ENCODE measurements around the gene APLP1. TPM values are rescaled to one million over a fixed set of nuclear protein-coding genes. Genes with fewer than 3 reads are reported as not detected.

APLP1 gene
- total and polyA plus RNA-seq, 2 donors (not counting 3 experiments of a cell fraction or from before 2014, with no cell fraction given): 6.2 to 13.0 TPM

DNA sequence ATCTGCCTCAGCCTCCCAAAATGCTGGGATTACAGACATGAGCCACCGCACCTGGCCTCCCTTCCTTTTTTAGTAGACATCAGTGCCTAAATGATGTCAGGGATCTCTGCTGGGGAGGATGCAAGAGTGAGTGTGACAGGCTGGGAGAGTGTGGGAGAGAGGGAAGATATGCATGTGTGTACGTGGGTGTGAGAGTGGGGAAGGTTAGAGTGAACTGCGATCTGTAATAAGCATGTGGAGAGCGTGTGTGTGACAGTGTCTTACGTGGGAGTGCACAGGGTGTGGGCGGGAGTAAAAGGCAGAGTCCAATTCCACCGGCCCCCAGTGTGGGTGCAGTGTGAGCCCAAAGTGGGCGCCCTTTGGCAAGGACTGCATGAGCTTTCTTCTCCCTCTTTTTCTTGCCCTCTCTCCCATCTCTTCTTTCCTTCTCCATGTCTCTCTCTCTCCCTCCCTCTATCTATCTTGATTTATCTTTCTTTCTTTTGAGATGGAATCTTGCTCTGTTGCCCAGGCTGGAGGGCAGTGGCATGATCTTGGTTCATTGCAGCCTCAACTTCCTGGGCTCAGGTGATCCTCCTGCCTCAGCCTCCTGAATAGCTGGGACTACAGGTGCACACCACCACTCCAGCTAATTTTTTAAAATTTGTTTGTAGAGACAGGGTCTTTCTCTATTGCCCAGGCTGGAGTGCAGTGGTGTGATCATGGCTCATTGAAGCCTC, 15.2 kb upstream of the APLP1 start:
- no peaks in the 10 kb centered on the region for H3K4me1 ChIP-seq (ENCODE audit: control insufficient read depth, extremely low read depth, insufficient read depth, low read length)

More for the DNA sequence above, 15.2 kb upstream of the APLP1 start:
- Histone ChIP-seq H3K9me3 (replicated peaks; ENCODE audit: control insufficient read depth, insufficient read depth, low read length) (no peaks in the 10 kb centered on the region), H2AFZ (ENCODE audit: low read depth, low read length) (no peak overlapping the region), H3K27ac (ENCODE audit: insufficient read depth, low read depth, low read length) (no peak overlapping the region), H3K9ac (replicated peaks; ENCODE audit: extremely low read depth, insufficient read depth, low read length) (no peak overlapping the region), H4K20me1 (replicated peaks; ENCODE audit: control insufficient read depth, extremely low read depth, insufficient read depth, low read length) (no peaks in the 10 kb centered on the region), H3K27me3 (ENCODE audit: control insufficient read depth in 2 of 2, insufficient read depth in 2 of 2, low read length in 2 of 2) (peaks cover 10 to 28% of the 10 kb centered on the region in 2 experiments), H3K4me2 (ENCODE audit: insufficient read depth, low read length) (no peak overlapping the region), H3K79me2 (ENCODE audit: control insufficient read depth, insufficient read depth, low read length) (no peaks in the 10 kb centered on the region), H3K4me3 (replicated peaks in 1 of 3; ENCODE audit: insufficient read depth in 1 of 3, low read depth in 1 of 3, low read length in 3 of 3) (no peak overlapping the region), H3K36me3 (ENCODE audit: control insufficient read depth in 2 of 2, extremely low read depth in 1 of 2, insufficient read depth in 2 of 2, low read length in 2 of 2) (no peaks in the 10 kb centered on the region), H3K9me1 (replicated peaks; ENCODE audit: control insufficient read depth, extremely low read depth, insufficient read depth, low read length) (no peaks in the 10 kb centered on the region)
- dilution Hi-C loops (cut with MboI; ENCODE audit: extremely low pct_ligation_motif_present, low sequenced_read_pairs): no loop called here
- ChIA-PET POLR2A (no interaction called here), CTCF (no interaction called here)
- BruUV-seq (replicated peaks): no TSS peak
- intact Hi-C loops (cut with micrococcal nuclease): no loop called here
- FAIRE-seq (no peak), DNase-seq (ENCODE audit: low read depth, low spot score) (no peak)
- TF ChIP-seq EZH2 (IDR thresholded peaks at IDR 0.05; ENCODE audit: borderline replicate concordance, low read depth, low read length, severe bottlenecking) (no peak), POLR2A (IDR thresholded peaks at IDR 0.05; ENCODE audit: low read depth, low read length) (no peak), POLR2AphosphoS5 (IDR thresholded peaks at IDR 0.05; ENCODE audit: insufficient read depth, low read depth, low read length) (no peak), FOS (IDR thresholded peaks at IDR 0.05; ENCODE audit: borderline replicate concordance, insufficient read depth, low read length) (no peak), JUN (IDR thresholded peaks at IDR 0.05; ENCODE audit: borderline replicate concordance, insufficient read depth, insufficient read length, low read depth) (no peak), GATA2 (IDR thresholded peaks at IDR 0.05; ENCODE audit: insufficient read depth, insufficient read length, low read depth, low read length) (no peak), MYC (IDR thresholded peaks at IDR 0.05; ENCODE audit: low read depth, low read length) (no peak)
- TF ChIP-seq, protein P1, sequence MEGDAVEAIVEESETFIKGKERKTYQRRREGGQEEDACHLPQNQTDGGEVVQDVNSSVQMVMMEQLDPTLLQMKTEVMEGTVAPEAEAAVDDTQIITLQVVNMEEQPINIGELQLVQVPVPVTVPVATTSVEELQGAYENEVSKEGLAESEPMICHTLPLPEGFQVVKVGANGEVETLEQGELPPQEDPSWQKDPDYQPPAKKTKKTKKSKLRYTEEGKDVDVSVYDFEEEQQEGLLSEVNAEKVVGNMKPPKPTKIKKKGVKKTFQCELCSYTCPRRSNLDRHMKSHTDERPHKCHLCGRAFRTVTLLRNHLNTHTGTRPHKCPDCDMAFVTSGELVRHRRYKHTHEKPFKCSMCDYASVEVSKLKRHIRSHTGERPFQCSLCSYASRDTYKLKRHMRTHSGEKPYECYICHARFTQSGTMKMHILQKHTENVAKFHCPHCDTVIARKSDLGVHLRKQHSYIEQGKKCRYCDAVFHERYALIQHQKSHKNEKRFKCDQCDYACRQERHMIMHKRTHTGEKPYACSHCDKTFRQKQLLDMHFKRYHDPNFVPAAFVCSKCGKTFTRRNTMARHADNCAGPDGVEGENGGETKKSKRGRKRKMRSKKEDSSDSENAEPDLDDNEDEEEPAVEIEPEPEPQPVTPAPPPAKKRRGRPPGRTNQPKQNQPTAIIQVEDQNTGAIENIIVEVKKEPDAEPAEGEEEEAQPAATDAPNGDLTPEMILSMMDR (IDR thresholded peaks at IDR 0.05; ENCODE audit: extremely low read depth in 1 of 2, insufficient read depth in 1 of 2, low read depth in 1 of 2, low read length in 2 of 2): no peak
- TF ChIP-seq, protein P2, sequence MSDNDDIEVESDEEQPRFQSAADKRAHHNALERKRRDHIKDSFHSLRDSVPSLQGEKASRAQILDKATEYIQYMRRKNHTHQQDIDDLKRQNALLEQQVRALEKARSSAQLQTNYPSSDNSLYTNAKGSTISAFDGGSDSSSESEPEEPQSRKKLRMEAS (IDR thresholded peaks at IDR 0.05; ENCODE audit: insufficient read depth, insufficient read length): no peak
